Psoas muscle (tissue), 8 donors: ENCODE data around the gene PRDM15. TPM values are rescaled to one million over a fixed set of nuclear protein-coding genes. Genes with fewer than 3 reads are reported as not detected.

Source experiments
- ATAC-seq, 4 donors: fragments of 200-7000 bp; cut with Tn5 transposase; one replicate each; pipeline ENCODE4 v1.9.1; 2020; ENCODE audit warnings: moderate library complexity in 3 of 4, mild to moderate bottlenecking in 2 of 4
- DNase-seq, 2 donors: peaks; one replicate each; pipeline ENCODE4 v3.0.0-alpha.2; 2020
- H3K27ac ChIP-seq: fragments of 200-600 bp; one replicate; pipeline ENCODE4 v1.8.0; 2022
- H3K27me3 ChIP-seq, 3 donors: fragments of 200-600 bp in 1 of 3; one replicate each; pipeline versions ENCODE4 v1.6.1 to v1.8.0; 2013 to 2022; ENCODE audit warnings: low read length in 2 of 3, mild to moderate bottlenecking in 2 of 3, moderate library complexity in 1 of 3; ENCODE audit not compliant: insufficient read depth in 3 of 3
- H3K36me3 ChIP-seq, 2 donors: fragments of 200-600 bp in 1 of 2; one replicate each; pipeline versions ENCODE4 v1.6.1 to v1.8.0; 2013 to 2022; ENCODE audit warnings: low read depth in 1 of 2, mild to moderate bottlenecking in 1 of 2, moderate library complexity in 1 of 2; ENCODE audit not compliant: insufficient read depth in 1 of 2
- H3K4me1 ChIP-seq: fragments of 200-600 bp; one replicate; pipeline ENCODE4 v1.8.0; 2022
- H3K4me3 ChIP-seq: fragments of 200-600 bp; one replicate; pipeline ENCODE4 v1.8.0; 2022; ENCODE audit warnings: mild to moderate bottlenecking
- H3K9me3 ChIP-seq: fragments of 200-600 bp; one replicate; pipeline ENCODE4 v1.8.0; 2022
- WGBS, 3 donors: extraction: QIAGEN DNeasy Blood & Tissue Kit; methylation state at CpG; one replicate each; pipeline versions ENCODE4 v1.1.6 to v1.1.7; 2013; 5-methylcytosine and 5-hydroxymethylcytosine counted together
- intact Hi-C, 2 donors: fragments of 100-400 bp; cut with DNase I; formaldehyde crosslinking; loops; one replicate each; pipeline versions ENCODE4 v1.11.0 to v1.14.2; 2022
- polyA plus RNA-seq, 3 donors: library from polyadenylated mRNA; stranded (reverse); fragments of 200-250 nt; gene quantifications; one replicate each; pipeline ENCODE4 v1.2.3, GENCODE V29; 2013
- total RNA-seq, 4 donors: library from RNA; stranded (reverse); fragmentation: NEBNext Ultra II Directional in 2 of 4; extraction: Animal tissue kit (Norgen Biotek cat#: 25700) in 2 of 4; gene quantifications; one replicate each; pipeline versions ENCODE4 v1.2.1 to v1.2.4, GENCODE V29; 2021 to 2023
- TF ChIP-seq, protein P1 (sequence below): fragments of 200-600 bp; IDR thresholded peaks from one replicate; pipeline ENCODE4 v1.8.0; 2022; ENCODE audit warnings: antibody characterized with exemption
- donor health status: healthy with polysubstance abuse.
- donor health status: DM: no; HTN: no; CAD: no; lungs with moderate emphysema.
- donor health status: Bipolar disorder and iron deficiency.
- donor health status: healthy.
- donor health status: DM: yes; HTN: yes; CAD: no.
- donor health status: DM: no; HTN: no; CAD: no.
- donor health status: DM: no; HTN: no; CAD: no.
- donor health status: DM: yes; HTN: yes; CAD: no.

PRDM15 gene
- total and polyA plus RNA-seq, 7 donors = 2.2 to 6.4 (median 3.7) TPM

- H3K27ac ChIP-seq = no peak overlapping the region
- intact Hi-C loops = loop anchor here in 1 of 2 donors (5.0 kb wide), 1 partner anchor 236 kb away; no protein-coding TSS in a partner anchor
- TF ChIP-seq, protein P1, sequence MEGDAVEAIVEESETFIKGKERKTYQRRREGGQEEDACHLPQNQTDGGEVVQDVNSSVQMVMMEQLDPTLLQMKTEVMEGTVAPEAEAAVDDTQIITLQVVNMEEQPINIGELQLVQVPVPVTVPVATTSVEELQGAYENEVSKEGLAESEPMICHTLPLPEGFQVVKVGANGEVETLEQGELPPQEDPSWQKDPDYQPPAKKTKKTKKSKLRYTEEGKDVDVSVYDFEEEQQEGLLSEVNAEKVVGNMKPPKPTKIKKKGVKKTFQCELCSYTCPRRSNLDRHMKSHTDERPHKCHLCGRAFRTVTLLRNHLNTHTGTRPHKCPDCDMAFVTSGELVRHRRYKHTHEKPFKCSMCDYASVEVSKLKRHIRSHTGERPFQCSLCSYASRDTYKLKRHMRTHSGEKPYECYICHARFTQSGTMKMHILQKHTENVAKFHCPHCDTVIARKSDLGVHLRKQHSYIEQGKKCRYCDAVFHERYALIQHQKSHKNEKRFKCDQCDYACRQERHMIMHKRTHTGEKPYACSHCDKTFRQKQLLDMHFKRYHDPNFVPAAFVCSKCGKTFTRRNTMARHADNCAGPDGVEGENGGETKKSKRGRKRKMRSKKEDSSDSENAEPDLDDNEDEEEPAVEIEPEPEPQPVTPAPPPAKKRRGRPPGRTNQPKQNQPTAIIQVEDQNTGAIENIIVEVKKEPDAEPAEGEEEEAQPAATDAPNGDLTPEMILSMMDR = no peak
- peak in 1 of 2 donors; percentile 41 for DNase-seq
- peaks cover 6% of the 10 kb centered on the region for H3K4me1 ChIP-seq
- no peaks in the 10 kb centered on the region for H3K9me3 ChIP-seq
- no peak overlapping the region for H3K4me3 ChIP-seq
- no peak for ATAC-seq
- H3K27me3 ChIP-seq = no peaks in the 10 kb centered on the region
- 91 to 93% (median 91%) methylated on average over 8 of the region's 8 CpGs for WGBS, 3 donors
- H3K36me3 ChIP-seq = no peaks in the 10 kb centered on the region
These were observed 2.7 kb downstream of the PRDM15 start for GRCh38 chr21:41876396-41876795.

DNA sequence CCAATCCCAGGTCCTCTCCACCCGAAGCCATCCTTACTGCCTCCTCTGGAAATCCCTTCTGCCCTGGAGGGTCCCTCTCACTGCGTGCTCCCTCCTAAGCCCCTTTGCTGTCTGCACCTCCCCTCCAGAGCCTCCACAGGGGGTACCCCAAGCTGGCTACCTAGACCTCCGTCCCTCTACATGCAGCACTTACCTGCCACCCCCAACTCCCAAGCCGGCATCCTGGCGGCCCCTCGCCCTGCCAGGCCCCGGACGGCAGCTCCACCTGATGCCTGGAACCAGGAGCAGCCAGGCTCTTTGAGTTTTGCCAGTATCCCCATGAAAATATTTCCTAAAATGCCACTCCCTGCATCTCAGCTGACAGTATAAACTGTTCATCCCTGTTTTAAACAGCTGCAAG lies 4.1 kb downstream of the PRDM15 start:
- DNase-seq (no peak), ATAC-seq (no peak)
- no peak overlapping the region for H3K27ac ChIP-seq
- intact Hi-C loops = loop anchor here in 1 of 2 donors (5.0 kb wide), 1 partner anchor 237 kb away; no protein-coding TSS in a partner anchor
- no peak overlapping the region for H3K4me3 ChIP-seq
- H3K27me3 ChIP-seq = no peaks in the 10 kb centered on the region
- H3K4me1 ChIP-seq = peaks cover 6% of the 10 kb centered on the region
- 92 to 95% (median 92%) methylated on average over 8 of the region's 8 CpGs for WGBS, 3 donors
- no peaks in the 10 kb centered on the region for H3K36me3 ChIP-seq
- TF ChIP-seq, protein P1 = no peak
- H3K9me3 ChIP-seq = no peaks in the 10 kb centered on the region

- ATAC-seq (no peak), DNase-seq (no peak)
- intact Hi-C loops = loop anchor here in 1 of 2 donors (5.0 kb wide), 1 partner anchor 238 kb away; no protein-coding TSS in a partner anchor
- Histone ChIP-seq H3K4me1 (peaks cover 6% of the 10 kb centered on the region), H3K27me3 (no peaks in the 10 kb centered on the region), H3K9me3 (no peaks in the 10 kb centered on the region), H3K4me3 (no peak overlapping the region), H3K27ac (no peak overlapping the region), H3K36me3 (no peaks in the 10 kb centered on the region)
- 78 to 88% (median 80%) methylated on average over 11 of the region's 11 CpGs for WGBS, 3 donors
- TF ChIP-seq, protein P1 = no peak
These were observed 4.5 kb downstream of the PRDM15 start for GRCh38 chr21:41874611-41875010.

GRCh38 chr21:41873426-41873825 lies 5.7 kb downstream of the PRDM15 start:
- no peak for DNase-seq
- H3K4me3 ChIP-seq = no peak overlapping the region
- H3K27ac ChIP-seq = no peak overlapping the region
- 86 to 91% (median 90%) methylated on average over 6 of the region's 6 CpGs for WGBS, 3 donors
- H3K9me3 ChIP-seq = no peaks in the 10 kb centered on the region
- intact Hi-C loops = no loop called here
- no peaks in the 10 kb centered on the region for H3K27me3 ChIP-seq
- H3K36me3 ChIP-seq = no peaks in the 10 kb centered on the region
- H3K4me1 ChIP-seq = peaks cover 6% of the 10 kb centered on the region
- TF ChIP-seq, protein P1 = no peak
- ATAC-seq = no peak

DNA sequence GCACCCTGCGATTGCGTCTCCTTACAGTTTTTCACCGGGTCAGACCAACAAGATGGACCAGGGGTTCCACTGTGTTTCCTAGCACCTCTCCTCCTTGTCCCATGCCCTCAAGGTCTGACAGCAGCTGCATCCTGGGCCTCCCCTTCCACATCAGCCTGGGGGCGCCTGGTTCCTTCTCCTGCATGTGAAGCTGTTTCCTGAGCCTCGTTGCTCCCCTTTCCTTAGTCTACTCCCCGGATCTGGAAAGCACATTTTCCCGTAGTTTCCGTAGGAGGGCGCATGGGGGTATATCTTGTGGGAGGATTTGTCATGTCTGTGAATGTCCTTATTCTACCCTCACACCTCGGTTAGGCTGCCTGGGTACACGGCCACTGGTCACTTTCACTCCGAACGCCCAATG lies 6.1 kb downstream of the PRDM15 start:
- intact Hi-C loops = no loop called here
- H3K4me1 ChIP-seq = peaks cover 6% of the 10 kb centered on the region
- TF ChIP-seq, protein P1 = no peak
- no peak for ATAC-seq
- H3K4me3 ChIP-seq = no peak overlapping the region
- no peaks in the 10 kb centered on the region for H3K36me3 ChIP-seq
- H3K9me3 ChIP-seq = no peaks in the 10 kb centered on the region
- WGBS, 3 donors = 72 to 84% (median 84%) methylated on average over 13 of the region's 13 CpGs
- no peak overlapping the region for H3K27ac ChIP-seq
- no peak for DNase-seq
- H3K27me3 ChIP-seq = no peaks in the 10 kb centered on the region
